Stimulated activated CD8-positive, alpha-beta memory T cell treated with anti-CD3 and anti-CD28 coated beads, Interleukin-7, amount 100 ng/mL, for 48 hours (primary cell): ENCODE data around the gene GPR15LG.

Source experiments
- DNase-seq, 2 donors: peaks; one replicate each; pipeline ENCODE4 v3.0.0-alpha.2; 2020; ENCODE audit warnings: low read depth in 1 of 2; ENCODE audit errors: extremely low read depth in 1 of 2

Gene GPR15LG

DNA sequence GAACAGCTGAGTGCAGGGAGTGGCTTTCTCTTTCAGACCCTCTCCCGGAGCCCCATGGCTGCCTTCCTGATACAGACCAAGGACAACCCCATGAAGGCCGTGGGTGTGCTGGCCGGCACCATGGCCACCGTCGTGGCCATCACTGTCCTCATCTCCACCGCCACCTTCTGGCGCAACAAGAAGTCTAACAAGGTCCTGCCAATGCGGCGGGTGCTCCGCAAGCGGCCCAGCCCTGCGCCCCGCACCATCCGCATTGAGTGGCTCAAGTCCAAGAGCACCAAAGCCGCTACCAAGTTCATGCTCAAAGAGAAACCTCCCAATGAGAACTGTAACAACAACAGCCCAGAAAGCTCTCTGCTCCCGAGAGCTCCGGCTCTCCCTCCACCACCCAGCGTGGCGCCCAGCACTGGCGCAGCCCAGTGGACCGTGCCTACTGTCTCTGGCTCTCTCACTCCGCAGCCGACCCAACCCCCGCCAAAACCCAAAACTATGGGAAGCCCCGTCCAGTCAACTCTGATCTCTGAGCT lies 40.5 kb downstream of the GPR15LG start:
- no peak for DNase-seq

DNA sequence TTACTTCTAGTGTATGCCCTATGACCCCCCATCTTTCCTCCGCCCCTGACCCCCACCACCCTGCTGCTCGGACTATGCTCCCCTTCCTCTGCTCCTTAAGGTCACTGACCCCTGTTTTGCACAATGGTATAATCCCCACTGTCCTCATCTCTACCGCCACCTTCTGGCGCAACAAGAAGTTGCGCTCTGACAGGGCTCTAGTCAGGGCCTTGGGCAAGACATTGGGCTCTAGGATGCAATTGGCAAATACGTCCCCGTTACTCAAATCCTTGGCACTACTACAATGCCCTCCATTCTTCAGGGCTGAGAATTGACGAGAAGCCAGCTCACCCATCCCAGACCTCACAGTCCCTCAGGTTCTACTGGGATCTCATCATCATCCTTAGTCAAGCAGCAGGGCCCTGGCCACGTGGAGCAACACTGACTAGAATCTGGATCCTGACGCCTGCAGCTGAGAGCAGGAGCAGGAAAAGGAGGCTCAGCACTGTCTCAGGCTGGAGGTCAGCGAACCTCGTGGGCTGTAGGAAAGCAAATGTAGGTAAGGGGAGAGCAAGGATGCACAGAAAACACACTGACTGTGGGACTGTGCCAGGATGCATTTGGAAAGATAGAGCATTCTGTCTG lies 41.1 kb downstream of the GPR15LG start:
- no peak for DNase-seq

DNA sequence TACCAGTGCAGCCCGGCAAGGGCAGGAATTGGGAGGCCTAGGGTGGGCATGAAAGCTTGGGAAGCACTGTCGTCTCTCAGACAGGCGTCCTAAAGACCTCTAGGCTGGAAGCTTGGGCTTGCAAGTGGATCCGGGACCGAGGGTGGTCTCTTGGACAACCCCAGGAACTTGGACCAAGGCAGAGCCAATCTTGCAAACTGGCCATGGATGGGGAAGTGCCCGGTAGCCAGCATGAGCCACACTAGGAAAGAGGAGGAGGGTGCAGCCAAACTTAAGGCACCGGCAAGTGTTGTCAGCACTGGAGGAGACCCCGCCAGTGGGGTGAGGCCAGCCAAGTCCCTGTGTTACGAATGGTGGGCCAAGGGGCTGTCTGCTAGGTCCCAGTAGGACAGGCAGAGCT lies 43.2 kb downstream of the GPR15LG start:
- DNase-seq: no peak

DNA sequence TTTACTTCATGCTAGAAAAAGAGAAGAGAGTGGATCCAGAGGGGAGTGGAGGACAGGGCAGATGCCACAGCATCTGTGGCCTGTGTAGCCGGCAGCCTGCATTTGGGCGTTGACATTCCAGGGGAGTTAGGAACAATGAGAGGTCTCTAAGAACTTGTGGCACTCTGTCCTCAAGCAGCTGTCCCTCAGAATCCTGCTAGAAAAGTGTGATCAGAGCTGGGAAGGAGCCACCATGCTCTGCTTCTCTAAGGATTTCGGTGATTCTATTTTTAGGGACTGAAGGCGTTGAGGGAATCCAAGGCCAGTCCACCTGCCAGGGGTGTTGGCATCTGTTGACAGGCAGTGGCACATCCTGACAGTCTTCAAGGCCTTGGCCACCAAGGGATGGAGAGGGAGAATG lies 44.1 kb downstream of the GPR15LG start:
- no peak for DNase-seq

DNA sequence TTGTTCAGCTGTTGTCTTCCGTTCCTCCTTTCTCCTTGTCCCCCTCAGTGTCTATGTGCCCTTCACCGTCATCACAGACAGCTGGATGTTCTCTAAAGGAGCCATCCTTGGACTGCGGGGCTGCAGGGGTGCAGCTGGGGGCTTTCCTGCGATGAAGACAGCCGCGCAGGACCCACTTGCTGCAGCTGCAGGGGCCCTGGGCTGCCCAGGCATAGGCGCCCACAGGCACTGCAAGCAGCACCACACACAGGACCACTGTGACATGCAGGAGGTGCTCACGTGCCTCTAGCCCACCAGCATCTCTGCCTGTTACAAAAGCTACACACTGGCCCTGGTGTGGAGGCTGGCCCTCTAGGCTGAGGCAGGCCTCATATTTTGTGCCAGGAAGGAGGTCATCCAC lies 48.3 kb downstream of the GPR15LG start:
- no peak for DNase-seq

DNA sequence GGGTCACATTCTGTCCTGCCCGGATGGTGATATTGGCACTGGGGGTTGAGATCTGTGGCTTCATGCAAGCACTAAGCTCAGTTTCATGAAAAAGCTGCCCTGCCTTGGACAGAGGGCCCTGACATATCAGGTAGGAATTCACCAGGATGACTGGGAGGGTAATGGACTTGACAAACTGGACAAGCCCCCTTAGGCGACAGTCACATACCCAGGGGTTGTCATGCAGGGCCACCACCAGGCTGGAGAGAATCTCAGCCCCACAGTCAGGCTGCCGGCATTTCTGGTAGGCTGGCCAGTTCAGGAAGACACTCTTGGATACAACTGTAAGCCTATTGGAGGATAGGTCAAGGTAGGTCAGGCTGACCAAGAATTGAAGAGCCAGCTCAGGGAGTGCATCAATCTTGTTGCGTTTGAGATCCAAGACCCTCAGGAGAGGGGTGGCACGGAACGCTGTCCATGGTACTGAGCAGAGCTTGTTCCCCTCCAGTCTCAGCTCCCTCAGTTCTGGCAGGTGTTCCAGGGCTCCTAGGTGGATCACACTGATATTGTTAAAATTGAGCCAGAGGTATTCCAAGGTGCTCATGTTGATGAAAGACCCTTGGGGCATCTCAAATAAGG lies 50.9 kb downstream of the GPR15LG start:
- no peak for DNase-seq

DNA sequence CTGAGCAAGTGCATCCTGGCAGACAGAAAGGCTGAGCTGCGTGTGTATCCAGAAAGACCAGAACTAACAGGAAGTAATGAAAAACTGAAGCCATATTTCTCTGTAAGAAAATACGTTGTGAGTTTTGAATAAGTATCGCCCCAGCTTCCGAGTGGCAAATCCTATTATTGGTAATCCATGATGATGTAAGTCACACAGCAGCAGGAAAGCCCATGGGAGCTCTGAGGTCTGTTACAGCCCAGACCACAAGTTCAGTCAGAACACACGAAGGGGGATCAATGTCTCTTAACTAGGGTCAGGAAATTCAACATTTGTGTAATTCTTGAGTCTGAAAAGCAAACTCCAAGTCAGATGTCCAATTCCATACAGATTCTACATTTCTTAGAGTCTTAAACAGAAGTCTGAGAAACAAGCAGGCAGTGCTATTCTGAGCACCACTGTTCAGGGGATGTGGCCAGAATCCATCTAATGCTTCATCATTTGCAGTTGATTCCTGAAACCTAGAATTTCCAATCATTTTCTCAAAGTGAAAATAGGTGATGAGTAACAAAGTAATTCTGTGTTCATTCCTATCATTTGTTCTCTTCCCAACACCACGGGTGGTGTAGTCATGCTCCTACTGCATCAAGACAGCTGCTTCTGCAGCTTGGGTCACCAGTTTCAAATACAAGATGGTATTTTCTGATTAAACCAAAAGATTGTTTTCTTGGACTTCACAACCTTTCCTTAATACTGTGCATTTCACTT lies 52.0 kb downstream of the GPR15LG start, which contains the start of gene LRIT2:
Gene LRIT2, minus strand, starts transcription at position 118 of the 747 bp plus-strand sequence. Its CDS starts 24 bp downstream, at position 94.
- no peak for DNase-seq

DNA sequence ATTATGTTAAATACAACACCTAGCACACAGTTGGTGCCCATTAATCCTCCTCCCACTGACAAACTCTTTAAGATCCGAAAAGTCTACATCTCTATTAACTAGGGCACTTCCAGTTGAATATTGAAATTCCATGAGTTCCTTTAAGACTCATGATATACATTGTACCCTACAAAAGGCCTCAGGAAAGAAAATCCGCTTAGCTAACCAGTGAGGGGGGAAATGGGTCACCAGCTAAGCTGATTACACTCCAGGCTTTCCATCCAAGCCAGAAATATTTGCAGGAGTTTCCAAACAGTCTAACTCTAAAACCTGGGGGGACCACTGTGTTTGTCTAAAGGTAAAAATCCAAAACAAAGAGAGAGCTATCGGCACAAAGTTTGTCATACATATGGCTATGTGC lies 53.0 kb downstream of the GPR15LG start:
- DNase-seq: no peak

DNA sequence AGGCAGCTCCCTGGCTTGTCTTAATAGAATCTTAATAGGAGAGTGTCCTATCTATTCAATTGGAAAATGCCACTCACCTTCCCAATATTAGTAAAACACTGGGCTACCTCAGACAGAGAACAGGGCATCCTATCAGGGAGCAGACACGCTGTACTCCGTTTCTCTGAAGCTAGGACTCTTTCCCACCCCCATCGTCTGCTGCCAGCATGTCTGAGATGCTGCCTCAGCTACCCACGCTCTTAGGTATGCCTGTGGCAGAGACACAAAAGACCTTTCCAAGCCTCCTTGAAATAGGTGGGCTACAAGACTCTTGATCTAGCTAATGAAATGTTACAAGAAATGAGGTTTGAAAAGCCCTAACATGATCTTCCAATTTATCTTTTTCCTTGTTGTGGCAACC lies 54.2 kb downstream of the GPR15LG start:
- DNase-seq: no peak

DNA sequence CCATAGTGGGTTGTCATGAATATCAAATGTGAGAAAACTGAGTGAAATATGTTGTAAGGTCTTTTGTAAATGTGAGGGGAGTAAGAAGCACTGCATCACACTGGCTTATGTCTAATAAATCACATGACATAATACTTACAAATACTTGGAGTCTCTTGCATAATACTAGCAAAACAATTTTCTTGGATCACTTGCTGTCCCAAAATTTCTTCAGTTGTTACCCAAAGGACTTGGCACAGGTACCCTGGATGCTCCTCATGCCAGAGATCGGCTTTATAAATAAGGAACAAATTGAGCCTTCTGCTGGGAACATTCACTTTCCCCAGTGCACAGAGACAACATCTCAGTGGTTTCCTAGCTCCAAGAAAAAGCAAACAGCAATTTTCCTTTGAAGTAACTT lies 56.8 kb downstream of the GPR15LG start:
- DNase-seq: no peak

DNA sequence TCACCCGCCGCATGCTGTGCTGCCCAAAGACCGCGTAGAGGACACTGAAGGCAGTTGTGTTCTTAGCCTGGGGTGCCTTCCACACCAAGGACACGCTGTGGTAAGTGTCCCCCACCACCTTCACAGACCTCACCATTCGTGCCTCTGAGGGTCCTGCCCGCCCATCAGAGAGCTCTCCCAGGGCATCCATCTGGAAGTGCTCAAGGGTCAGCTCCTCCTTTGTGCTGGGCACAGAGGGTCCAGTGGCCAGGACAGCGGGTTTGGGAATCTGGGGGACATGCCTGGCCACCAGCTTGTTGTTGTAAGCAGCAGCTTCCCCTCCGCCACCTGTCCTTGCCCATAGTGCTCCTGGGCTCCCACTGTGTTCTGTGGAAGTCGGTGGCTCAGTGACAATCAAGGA lies 58.8 kb downstream of the GPR15LG start:
- no peak for DNase-seq

DNA sequence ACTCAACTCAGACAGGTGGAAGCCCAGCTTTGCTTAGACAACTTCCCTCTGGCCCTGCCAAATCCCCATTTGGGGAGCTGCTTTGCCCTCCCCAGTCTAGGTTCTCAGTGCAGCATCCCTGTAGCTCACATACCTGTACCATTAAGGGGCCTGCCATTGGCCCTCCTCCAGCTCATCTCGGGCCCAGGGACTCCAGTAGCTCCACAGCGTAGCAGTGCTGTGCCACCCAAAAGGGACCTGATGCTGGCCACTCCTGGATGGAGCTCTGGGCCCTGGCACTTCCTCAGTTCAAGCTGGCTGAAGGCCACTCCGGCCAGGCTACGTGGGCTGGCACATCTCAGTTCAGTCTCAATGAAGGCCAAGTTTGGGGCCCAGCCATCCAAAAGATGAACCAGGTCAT lies 60.3 kb downstream of the GPR15LG start:
- no peak for DNase-seq

DNA sequence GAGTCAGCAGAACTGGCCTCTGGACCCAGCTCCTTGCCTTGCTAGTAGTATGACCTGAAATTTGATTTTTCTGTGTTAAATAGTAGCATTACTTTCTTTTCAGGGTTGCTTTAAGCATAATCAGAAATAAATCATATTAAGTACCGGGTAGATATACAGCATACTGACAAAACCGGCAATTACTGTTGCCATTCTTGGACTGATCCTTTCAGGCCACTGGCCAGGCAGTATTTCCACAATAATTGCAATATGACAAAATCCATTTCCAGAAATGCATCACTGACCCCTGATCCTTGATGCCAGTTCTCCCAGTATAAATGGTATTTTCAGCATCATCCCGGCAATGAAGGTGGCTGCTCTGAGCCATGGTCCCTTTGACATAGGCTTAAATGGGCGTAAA lies 60.9 kb downstream of the GPR15LG start:
- DNase-seq: no peak
